Endothelial cell of umbilical vein (primary cell): ENCODE results near the gene KISS1. TPM values are rescaled to one million over a fixed set of nuclear protein-coding genes. Genes with fewer than 3 reads are reported as not detected.

Experiments used
- BruUV-seq: library from RNA; stranded (reverse); fragments of 400-500 nt; replicated peaks from 2 replicates; lab custom pipeline; 2021; lab: Mats Ljungman, UMichigan
- CTCF ChIA-PET: fragments of 300-600, 350-600 bp; sonication (Branson Sonifier 250); formaldehyde crosslinking; loops from one replicate; lab custom pipeline; 2021; ENCODE audit warnings: antibody characterized with exemption, inconsistent platforms; lab: Charles Lee
- POLR2A ChIA-PET: fragments of 300-600, 350-600 bp; sonication (Branson Sonifier 250); formaldehyde crosslinking; loops from one replicate; lab custom pipeline; 2021; ENCODE audit warnings: antibody characterized with exemption, inconsistent platforms; lab: Charles Lee
- DNase-seq: peaks from one replicate; pipeline ENCODE4 v3.0.0-alpha.2; 2011; ENCODE audit warnings: low read depth, low spot score
- FAIRE-seq: peaks from 2 replicates; lab custom pipeline; 2011; peaks lifted over from hg19 to GRCh38; lab: Jason Lieb, UNC
- H2AFZ ChIP-seq: 2 replicates; pipeline ENCODE4 v1.6.0; 2012; ENCODE audit warnings: low read depth, low read length, control low read depth, inconsistent platforms
- H3K27ac ChIP-seq: 2 replicates; pipeline ENCODE4 v1.5.1; 2011; ENCODE audit warnings: low read depth, mild to moderate bottlenecking, control low read depth, low read length, moderate library complexity; ENCODE audit not compliant: insufficient read depth
- H3K27me3 ChIP-seq, 2 experiments: 2 replicates each; pipeline versions ENCODE4 v1.6.0 to v1.6.1; 2011; ENCODE audit warnings: low read length in 2 of 2, mixed read lengths in 1 of 2; ENCODE audit not compliant: control insufficient read depth in 2 of 2, insufficient read depth in 2 of 2
- H3K36me3 ChIP-seq, 2 experiments: 2 replicates in 1 of 2; 3 replicates in 1 of 2; pipeline ENCODE4 v1.5.1; 2011; ENCODE audit warnings: low read length in 2 of 2, mild to moderate bottlenecking in 1 of 2, moderate library complexity in 1 of 2; ENCODE audit not compliant: control insufficient read depth in 2 of 2, insufficient read depth in 2 of 2; ENCODE audit errors: extremely low read depth in 1 of 2
- H3K4me1 ChIP-seq: 3 replicates; pipeline ENCODE4 v1.5.1; 2011; ENCODE audit warnings: mild to moderate bottlenecking, low read length; ENCODE audit not compliant: control insufficient read depth, insufficient read depth; ENCODE audit errors: extremely low read depth
- H3K4me2 ChIP-seq: 2 replicates; pipeline ENCODE4 v1.6.1; 2011; ENCODE audit warnings: low read length, control low read depth, mixed read lengths; ENCODE audit not compliant: insufficient read depth
- H3K4me3 ChIP-seq, 3 experiments: fragments of 200-600 bp in 1 of 3; sonication (generic), shearing (Covaris generic) in 1 of 3; replicated peaks in 1 of 3; 2 replicates each; pipeline ENCODE4 v1.5.1; 2011 to 2016; ENCODE audit warnings: control low read depth in 3 of 3, low read length in 3 of 3, mild to moderate bottlenecking in 2 of 3, inconsistent platforms in 1 of 3, low read depth in 1 of 3, moderate library complexity in 1 of 3; ENCODE audit not compliant: insufficient read depth in 1 of 3
- H3K79me2 ChIP-seq: 2 replicates; pipeline ENCODE4 v1.6.0; 2012; ENCODE audit warnings: low read length, inconsistent platforms; ENCODE audit not compliant: control insufficient read depth, insufficient read depth
- H3K9ac ChIP-seq: replicated peaks from 2 replicates; pipeline ENCODE3; 2011; ENCODE audit warnings: low read length, control low read depth; ENCODE audit not compliant: insufficient read depth; ENCODE audit errors: extremely low read depth
- H3K9me1 ChIP-seq: replicated peaks from 3 replicates; pipeline ENCODE4 v1.6.0; 2011; ENCODE audit warnings: mild to moderate bottlenecking, low read length; ENCODE audit not compliant: control insufficient read depth, insufficient read depth; ENCODE audit errors: extremely low read depth
- H3K9me3 ChIP-seq: replicated peaks from 2 replicates; pipeline ENCODE4 v1.5.1; 2012; ENCODE audit warnings: low read length, inconsistent platforms; ENCODE audit not compliant: control insufficient read depth, insufficient read depth
- H4K20me1 ChIP-seq: replicated peaks from 2 replicates; pipeline ENCODE3; 2011; ENCODE audit warnings: mild to moderate bottlenecking, low read length; ENCODE audit not compliant: control insufficient read depth, insufficient read depth; ENCODE audit errors: extremely low read depth
- CTCF ChIP-seq, 2 donors: IDR thresholded peaks; 1 replicate in 1 of 2; 2 replicates in 1 of 2; pipeline ENCODE4 v1.5.1; 2011; ENCODE audit warnings: low read length in 2 of 2, mild to moderate bottlenecking in 2 of 2, moderate library complexity in 2 of 2, control low read depth in 1 of 2, inconsistent platforms in 1 of 2, low read depth in 1 of 2; ENCODE audit not compliant: insufficient read depth in 1 of 2; ENCODE audit errors: extremely low read depth in 1 of 2
- EZH2 ChIP-seq: IDR thresholded peaks from 2 replicates; pipeline ENCODE4 v1.6.1; 2012; ENCODE audit warnings: borderline replicate concordance, low read depth, mild to moderate bottlenecking, moderate library complexity, low read length, inconsistent platforms; ENCODE audit not compliant: severe bottlenecking
- FOS ChIP-seq: IDR thresholded peaks from 2 replicates; pipeline ENCODE4 v1.6.1; 2011; ENCODE audit warnings: mild to moderate bottlenecking, low read length, moderate library complexity, borderline replicate concordance; ENCODE audit not compliant: insufficient read depth
- GATA2 ChIP-seq: IDR thresholded peaks from 2 replicates; pipeline ENCODE4 v1.7.0; 2011; ENCODE audit warnings: low read depth, mild to moderate bottlenecking, moderate library complexity, mixed read lengths, low read length; ENCODE audit not compliant: insufficient read length, insufficient read depth
- JUN ChIP-seq: IDR thresholded peaks from 2 replicates; pipeline ENCODE4 v1.6.1; 2011; ENCODE audit warnings: borderline replicate concordance, low read depth; ENCODE audit not compliant: insufficient read length, insufficient read depth
- MYC ChIP-seq: IDR thresholded peaks from one replicate; pipeline ENCODE4 v1.6.1; 2011; ENCODE audit warnings: mild to moderate bottlenecking, low read depth, low read length
- POLR2A ChIP-seq: IDR thresholded peaks from 2 replicates; pipeline ENCODE4 v1.6.1; 2012; ENCODE audit warnings: low read depth, mild to moderate bottlenecking, control low read depth, low read length
- POLR2AphosphoS5 ChIP-seq: IDR thresholded peaks from 2 replicates; pipeline ENCODE4 v1.6.1; 2012; ENCODE audit warnings: low read depth, mild to moderate bottlenecking, control low read depth, low read length, moderate library complexity; ENCODE audit not compliant: insufficient read depth
- dilution Hi-C: fragments of 300-500 bp; cut with MboI; formaldehyde crosslinking; loops from one replicate; pipeline ENCODE4 v1.15.0; 2019; ENCODE audit warnings: low sequenced_read_pairs; ENCODE audit not compliant: extremely low pct_ligation_motif_present
- intact Hi-C: fragments of 100-400 bp; cut with micrococcal nuclease; formaldehyde crosslinking; loops from one replicate; pipeline ENCODE4 v1.10.0; 2022
- polyA plus RNA-seq, 4 experiments: library from polyadenylated mRNA; depleted of rRNA in 3 of 4; stranded (reverse) in 3 of 4; unstranded in 1 of 4; fragments of >200 nt; gene quantifications; 2 replicates each; pipeline versions ENCODE4 v1.2.1 to v1.2.3, GENCODE V29; 2011 to 2012; ENCODE audit warnings: missing spikeins in 1 of 4
- total RNA-seq: library from RNA; stranded (reverse); gene quantifications from 2 replicates; pipeline ENCODE4 v1.2.3, GENCODE V29; 2021
- TF ChIP-seq, protein P1 (sequence below): IDR thresholded peaks from 2 replicates; pipeline ENCODE4 v1.6.1; 2011; ENCODE audit not compliant: insufficient read depth, insufficient read length

Gene KISS1
- total and polyA plus RNA-seq, 2 donors (not counting 3 experiments of a cell fraction or from before 2014, with no cell fraction given) = 0.22 to 1.00 TPM

DNA sequence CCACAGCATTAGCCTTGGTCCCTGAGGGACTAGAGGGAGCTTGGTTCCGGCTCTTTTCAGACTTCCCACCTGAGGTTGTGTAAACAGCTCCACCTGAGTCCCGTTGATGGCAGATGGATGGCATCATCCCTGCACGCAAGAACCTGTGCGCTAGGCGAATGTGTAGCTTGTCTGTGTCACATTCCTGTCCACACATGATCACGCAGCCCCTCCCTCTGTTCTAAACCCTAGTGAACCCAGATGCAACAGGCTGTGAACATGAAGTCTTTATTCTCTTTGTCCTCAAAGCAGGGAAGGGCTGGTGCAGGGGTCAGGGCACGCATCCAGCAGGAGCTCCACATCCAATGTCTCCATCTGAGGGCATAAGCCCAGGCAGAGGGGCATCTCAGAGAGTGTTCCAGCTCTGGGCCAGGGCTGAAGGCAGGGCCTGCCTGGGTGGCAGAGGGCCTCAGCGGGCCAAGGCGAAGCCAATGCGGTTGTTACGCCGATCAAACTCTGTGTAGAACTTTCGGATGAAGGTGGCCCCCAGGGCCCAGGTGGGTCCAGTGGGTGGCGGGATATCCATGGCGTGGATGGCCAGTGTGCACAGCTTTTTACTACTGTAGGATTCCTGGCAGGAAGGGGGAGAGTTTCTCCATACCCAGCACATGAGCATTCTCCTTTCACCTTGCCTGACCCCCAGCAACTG lies 41.6 kb downstream of the KISS1 start:
- no peak overlapping the region for H3K4me3 ChIP-seq
- no peak overlapping the region for H3K9ac ChIP-seq
- H3K9me1 ChIP-seq = no peaks in the 10 kb centered on the region
- POLR2A ChIA-PET = no interaction called here
- peaks cover 5% of the 10 kb centered on the region for H3K4me1 ChIP-seq
- H3K9me3 ChIP-seq = no peaks in the 10 kb centered on the region
- no peak overlapping the region for H3K4me2 ChIP-seq
- CTCF ChIA-PET = interaction anchor here (1.0 to 2.3 kb wide), 9 partner anchors 8 to 244 kb away, joined by 3 to 10 read pairs (median 5); partner anchors contain the start of gene GOLT1A
- no peak overlapping the region for H3K27ac ChIP-seq
- no peaks in the 10 kb centered on the region for H3K36me3 ChIP-seq
- H2AFZ ChIP-seq = no peak overlapping the region
- BruUV-seq = no TSS peak
- no peaks in the 10 kb centered on the region for H3K27me3 ChIP-seq
- H3K79me2 ChIP-seq = no peaks in the 10 kb centered on the region
- no peaks in the 10 kb centered on the region for H4K20me1 ChIP-seq
- DNase-seq (no peak), FAIRE-seq (no peak)
- intact Hi-C loops (no loop called here), dilution Hi-C loops (loop anchor here (25.0 kb wide), 1 partner anchor 183 kb away; no protein-coding TSS in a partner anchor)
- no peak for TF ChIP-seq JUN
- no peak for TF ChIP-seq EZH2

DNA sequence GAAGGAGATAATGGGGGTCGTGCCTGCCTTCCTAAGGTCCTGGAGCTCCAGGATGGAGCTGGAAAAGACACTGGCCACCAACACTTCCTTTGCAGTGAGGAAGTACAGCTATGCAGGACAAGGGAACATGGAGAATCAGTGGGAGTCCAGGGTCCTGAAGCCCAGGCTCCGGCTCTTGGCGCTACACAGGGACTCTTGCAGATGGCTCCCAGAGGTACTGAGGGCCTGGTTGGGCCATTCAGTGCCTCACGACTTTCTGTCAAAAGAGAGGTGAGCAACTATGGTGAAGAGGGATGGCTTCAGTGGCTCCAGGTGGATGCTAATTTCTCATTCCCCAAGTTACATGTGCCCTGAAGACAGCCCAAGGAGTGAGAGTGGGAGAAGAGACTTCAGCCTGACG lies 42.6 kb downstream of the KISS1 start:
- Histone ChIP-seq H3K4me2 (no peak overlapping the region), H3K9me3 (no peaks in the 10 kb centered on the region), H3K9me1 (no peaks in the 10 kb centered on the region), H4K20me1 (no peaks in the 10 kb centered on the region), H3K4me3 (no peak overlapping the region), H3K27me3 (no peaks in the 10 kb centered on the region), H3K9ac (no peak overlapping the region), H3K27ac (no peak overlapping the region), H3K4me1 (peaks cover 5% of the 10 kb centered on the region), H3K79me2 (no peaks in the 10 kb centered on the region), H3K36me3 (no peaks in the 10 kb centered on the region), H2AFZ (no peak overlapping the region)
- intact Hi-C loops (no loop called here), dilution Hi-C loops (loop anchor here (25.0 kb wide), 1 partner anchor 184 kb away; no protein-coding TSS in a partner anchor)
- TF ChIP-seq GATA2 (no peak), POLR2A (no peak), MYC (no peak), EZH2 (no peak), JUN (no peak), CTCF (IDR thresholded peaks at IDR 0.05; ENCODE audit: extremely low read depth in 1 of 2, insufficient read depth in 1 of 2, low read depth in 1 of 2, low read length in 2 of 2) (no peak), FOS (no peak), POLR2AphosphoS5 (no peak)
- TF ChIP-seq, protein P1, sequence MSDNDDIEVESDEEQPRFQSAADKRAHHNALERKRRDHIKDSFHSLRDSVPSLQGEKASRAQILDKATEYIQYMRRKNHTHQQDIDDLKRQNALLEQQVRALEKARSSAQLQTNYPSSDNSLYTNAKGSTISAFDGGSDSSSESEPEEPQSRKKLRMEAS = no peak
- DNase-seq (no peak), FAIRE-seq (no peak)
- POLR2A ChIA-PET = no interaction called here
- CTCF ChIA-PET = interaction anchor here (1.2 to 2.3 kb wide), 4 partner anchors 9 to 54 kb away, joined by 3 to 10 read pairs (median 5); no protein-coding TSS in a partner anchor
- no TSS peak for BruUV-seq
